ENCODE results near the gene TMCO6. TPM values are rescaled to one million over a fixed set of nuclear protein-coding genes. Genes with fewer than 3 reads are reported as not detected.

Gene TMCO6
- total and polyA plus RNA-seq, 2 of the 4 experiments (the other 2 are of a cell fraction) = 6.6 to 10.6 TPM

GRCh38 chr5:140627972-140628371, 11.3 kb upstream of the TMCO6 start:
- Histone ChIP-seq H3K4me2 (ENCODE audit: low read depth, low read length) (no peak overlapping the region), H3K9ac (ENCODE audit: low read depth, low read length) (no peak overlapping the region), H2AK5ac (ENCODE audit: low read depth, low read length) (no peak overlapping the region), H3K9me3 (ENCODE audit: control insufficient read depth, insufficient read depth, low read length) (no peaks in the 10 kb centered on the region; the same call in 1 of the 2 replicates), H3K27me3 (ENCODE audit: control insufficient read depth, insufficient read depth, low read length) (peaks cover 16% of the 10 kb centered on the region), H3K56ac (ENCODE audit: extremely low read depth, insufficient read depth, low read length) (no peak overlapping the region), H2BK20ac (ENCODE audit: low read depth, low read length) (no peak overlapping the region), H2BK15ac (ENCODE audit: low read depth, low read length) (no peak overlapping the region), H2AFZ (replicated peaks; ENCODE audit: low read length, poor library complexity) (no peak overlapping the region), H3K9me1 (ENCODE audit: insufficient read depth, low read length) (no peaks in the 10 kb centered on the region), H3K23ac (ENCODE audit: low read depth, low read length) (no peak overlapping the region), H4K20me1 (ENCODE audit: insufficient read depth, low read length) (no peaks in the 10 kb centered on the region), H3K27ac (ENCODE audit: insufficient read depth, low read length) (no peak overlapping the region), H2BK120ac (ENCODE audit: low read depth, low read length) (no peak overlapping the region), H3K18ac (ENCODE audit: low read depth, low read length) (no peak overlapping the region), H2BK5ac (ENCODE audit: low read depth, low read length, poor library complexity, severe bottlenecking) (no peak overlapping the region), H3K36me3 (ENCODE audit: control insufficient read depth, insufficient read depth, low read length) (no peaks in the 10 kb centered on the region), H4K5ac (ENCODE audit: low read depth, low read length) (no peak overlapping the region), H3K4me1 (ENCODE audit: control insufficient read depth, insufficient read depth, low read length) (peaks cover 2% of the 10 kb centered on the region; the same call in 1 of the 2 replicates), H4K8ac (ENCODE audit: low read depth in 2 of 2, low read length in 2 of 2) (no peak overlapping the region), H3K4me3 (ENCODE audit: insufficient read depth, low read depth, low read length) (no peak overlapping the region), H3K4ac (ENCODE audit: low read depth, low read length) (no peak overlapping the region), H3K14ac (replicated peaks; ENCODE audit: low read depth, low read length) (no peak overlapping the region), H4K91ac (ENCODE audit: insufficient read depth, low read depth, low read length) (no peak overlapping the region), H3K79me1 (ENCODE audit: low read depth in 1 of 2, low read length in 2 of 2) (no peaks in the 10 kb centered on the region), H2AK9ac (replicated peaks; ENCODE audit: low read depth, low read length, poor library complexity) (no peak overlapping the region)
- DNase-seq = no peak
- no peak for ATAC-seq (ENCODE audit: low read depth)
- in situ Hi-C loops (cut with MboI; ENCODE audit: low sequenced_read_pairs) (no loop called here), dilution Hi-C loops (cut with HindIII; ENCODE audit: low sequenced_read_pairs, unreplicated experiment) (no loop called here), intact Hi-C loops (cut with micrococcal nuclease) (no loop called here)
- no TSS peak for BruUV-seq (replicated peaks)
- CTCF ChIA-PET = no interaction called here
- no peak for TF ChIP-seq RAD21 (IDR thresholded peaks at IDR 0.05; ENCODE audit: low read length)
- no peak for TF ChIP-seq BHLHE40 (IDR thresholded peaks at IDR 0.05; ENCODE audit: low read depth, low read length)
- TF ChIP-seq POLR2A (IDR thresholded peaks at IDR 0.05; ENCODE audit: low read depth, low read length) = no peak
- no peak for TF ChIP-seq MAFK (IDR thresholded peaks at IDR 0.05; ENCODE audit: low read depth, low read length)
- TF ChIP-seq MXI1 (IDR thresholded peaks at IDR 0.05; ENCODE audit: borderline replicate concordance, low read depth, low read length) = no peak
- TF ChIP-seq, protein P1, sequence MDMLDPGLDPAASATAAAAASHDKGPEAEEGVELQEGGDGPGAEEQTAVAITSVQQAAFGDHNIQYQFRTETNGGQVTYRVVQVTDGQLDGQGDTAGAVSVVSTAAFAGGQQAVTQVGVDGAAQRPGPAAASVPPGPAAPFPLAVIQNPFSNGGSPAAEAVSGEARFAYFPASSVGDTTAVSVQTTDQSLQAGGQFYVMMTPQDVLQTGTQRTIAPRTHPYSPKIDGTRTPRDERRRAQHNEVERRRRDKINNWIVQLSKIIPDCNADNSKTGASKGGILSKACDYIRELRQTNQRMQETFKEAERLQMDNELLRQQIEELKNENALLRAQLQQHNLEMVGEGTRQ (IDR thresholded peaks at IDR 0.05; ENCODE audit: low read depth, low read length) = no peak
- TF ChIP-seq SMC3 (IDR thresholded peaks at IDR 0.05; ENCODE audit: low read depth, low read length) = no peak
- TF ChIP-seq ELK1 (IDR thresholded peaks at IDR 0.05; ENCODE audit: borderline replicate concordance, low read depth, low read length) = no peak
- TF ChIP-seq RCOR1 (IDR thresholded peaks at IDR 0.05; ENCODE audit: insufficient replicate concordance, low read length) = no peak
- TF ChIP-seq CTCF (conservative IDR thresholded peaks at IDR 0.05; ENCODE audit: low read depth, low read length) = no peak
- TF ChIP-seq CEBPB (IDR thresholded peaks at IDR 0.05; ENCODE audit: low read depth, low read length) = no peak
- TF ChIP-seq NFE2L2 (IDR thresholded peaks at IDR 0.05; ENCODE audit: low read depth, low read length) = no peak
- WGBS, 2 experiments (ENCODE audit: extremely low coverage in 2 of 2, insufficient read length in 1 of 2) = 81% methylated on average over 4 of the region's 6 CpGs; no CpG with 5 or more reads in 1 of the 2 experiments
- POLR2A ChIA-PET (ENCODE audit: unreplicated experiment) = no interaction called here

Data from IMR-90 (cell line).